Transverse colon (tissue), 4 donors: ENCODE data around the gene PCDHA1. TPM values are rescaled to one million over a fixed set of nuclear protein-coding genes. Genes with fewer than 3 reads are reported as not detected.
"Not testable (repeated sequence)": the region's sequence is repeated elsewhere in the genome, so short reads cannot be mapped to it uniquely, and the experiment has no call there.

ENCODE experiments used
- DNase-seq: peaks from one replicate; pipeline ENCODE4 v3.0.0-alpha.2; 2019
- H3K27ac ChIP-seq, 4 donors: fragments of 200-600 bp; sonication (generic); 2 replicates each; pipeline ENCODE4 v1.5.1; 2016 to 2018; ENCODE audit warnings: inconsistent platforms in 4 of 4
- H3K27me3 ChIP-seq: fragments of 200-600 bp; sonication (generic); 2 replicates; pipeline ENCODE4 v1.5.1; 2017; ENCODE audit warnings: inconsistent platforms
- H3K36me3 ChIP-seq, 4 donors: fragments of 200-600 bp; sonication (generic); 2 replicates each; pipeline ENCODE4 v1.5.1; 2017 to 2019; ENCODE audit warnings: inconsistent platforms in 4 of 4
- H3K4me1 ChIP-seq, 4 donors: fragments of 200-600 bp; sonication (generic); 2 replicates each; pipeline ENCODE4 v1.5.1; 2017 to 2020; ENCODE audit warnings: inconsistent platforms in 4 of 4
- H3K4me3 ChIP-seq, 4 donors: fragments of 200-600 bp; sonication (generic); 1 replicate in 1 of 4; 2 replicates in 3 of 4; pipeline versions ENCODE4 v1.5.1 to v1.6.1; 2017 to 2019; ENCODE audit warnings: inconsistent platforms in 4 of 4
- H3K9me3 ChIP-seq, 2 donors: fragments of 200-600 bp; sonication (generic); 2 replicates each; pipeline ENCODE4 v1.5.1; 2017 to 2019; ENCODE audit warnings: inconsistent platforms in 2 of 2
- CTCF ChIP-seq, 5 experiments: fragments of 200-600 bp in 3 of 5; fragments of 450-650 bp in 2 of 5; sonication (generic) in 3 of 5; IDR thresholded peaks; 1 replicate in 2 of 5; 2 replicates in 3 of 5; pipeline ENCODE4 v1.5.1; 2016 to 2017; ENCODE audit warnings: antibody characterized with exemption in 5 of 5, inconsistent platforms in 3 of 5, mild to moderate bottlenecking in 2 of 5, moderate library complexity in 1 of 5
- EP300 ChIP-seq: sonication (generic); formaldehyde crosslinking; IDR thresholded peaks from one replicate; pipeline ENCODE4 v1.6.1; 2017; ENCODE audit warnings: antibody characterized with exemption, low read depth
- POLR2A ChIP-seq: fragments of 450-650 bp; IDR thresholded peaks from one replicate; pipeline ENCODE4 v1.6.1; 2016; ENCODE audit warnings: antibody characterized with exemption, mild to moderate bottlenecking, moderate library complexity
- POLR2AphosphoS5 ChIP-seq, 3 donors: sonication (generic); formaldehyde crosslinking; IDR thresholded peaks; one replicate each; pipeline ENCODE4 v1.6.1; 2016; ENCODE audit warnings: antibody characterized with exemption in 3 of 3
- WGBS, 2 donors: methylation state at CpG; one replicate each; pipeline ENCODE4 v1.1.5; 2018; ENCODE audit warnings: low coverage in 1 of 2; 5-methylcytosine and 5-hydroxymethylcytosine counted together
- in situ Hi-C, 4 donors: fragments of 200-750 bp; cut with MboI; loops; one replicate each; pipeline versions ENCODE4 v1.15.0 to v1.15.1; 2017; ENCODE audit warnings: low sequenced_read_pairs in 3 of 4, low pct_ligation_motif_present in 1 of 4, low pct_unique_long_range_greater_than_20kb in 1 of 4
- intact Hi-C: fragments of 100-400 bp; cut with DNase I; formaldehyde crosslinking; loops from one replicate; pipeline ENCODE4 v1.15.1; 2023; ENCODE audit warnings: low total_unique reads
- total RNA-seq, 4 donors: library from RNA; depleted of rRNA; stranded (reverse); fragments of >200 nt; gene quantifications; one replicate each; pipeline ENCODE4 v1.1.0, GENCODE V29; 2016

The PCDHA1 gene
- total RNA-seq, 4 donors from 2014 or later: 0.14 TPM; not detected in 3

- in situ Hi-C loops (no loop called here), intact Hi-C loops (no loop called here)
- H3K9me3 ChIP-seq: peaks cover 5 to 38% of the 10 kb centered on the region in 2 donors
- H3K36me3 ChIP-seq: no peaks in the 10 kb centered on the region
- peak within 1 kb of the TSS in 1 of 4 donors; percentile 11 for H3K27ac ChIP-seq
- peaks cover 9% of the 10 kb centered on the region for H3K27me3 ChIP-seq
- TF ChIP-seq POLR2A (no peak), CTCF (IDR thresholded peaks at IDR 0.05) (peak in 1 of 5 experiments; percentile 22), EP300 (no peak)
- H3K4me1 ChIP-seq: no peaks in the 10 kb centered on the region
- no peak for DNase-seq
- WGBS, 2 donors: 35 to 50% methylated on average over 13 to 29 of the region's 29 CpGs
- H3K4me3 ChIP-seq: peak within 1 kb of the TSS in 2 of 4 donors; percentile 17 to 23
Observed at GRCh38 chr5:140800816-140801493, 15.0 kb downstream of the PCDHA1 start, which contains the start of gene PCDHA3. Gene PCDHA3, plus strand, starts transcription at chr5:140801057.

GRCh38 chr5:140801494-140801841, 15.5 kb downstream of the PCDHA1 start:
- peak overlapping the region in 1 of 4 donors; percentile 11 for H3K27ac ChIP-seq
- H3K36me3 ChIP-seq: no peaks in the 10 kb centered on the region
- H3K9me3 ChIP-seq: peaks cover 5 to 33% of the 10 kb centered on the region in 2 donors
- TF ChIP-seq POLR2AphosphoS5 (IDR thresholded peaks at IDR 0.05) (no peak), CTCF (IDR thresholded peaks at IDR 0.05) (no peak)
- H3K27me3 ChIP-seq: peaks cover 8% of the 10 kb centered on the region
- no peaks in the 10 kb centered on the region for H3K4me1 ChIP-seq
- DNase-seq: no peak
- intact Hi-C loops (no loop called here), in situ Hi-C loops (no loop called here)
- H3K4me3 ChIP-seq: peak overlapping the region in 2 of 4 donors; percentile 17 to 23
- WGBS, 2 donors: 53 to 56% methylated on average over 15 to 16 of the region's 16 CpGs

- DNase-seq, H3K4me3 ChIP-seq, H3K27me3 ChIP-seq, H3K4me1 ChIP-seq, H3K27ac ChIP-seq, in situ Hi-C loops, H3K36me3 ChIP-seq, intact Hi-C loops: not testable (repeated sequence)
- peaks cover 5 to 31% of the 10 kb centered on the region in 2 donors for H3K9me3 ChIP-seq
- WGBS, 2 donors: 87% methylated on average over 44 of the region's 45 CpGs; no CpG with 5 or more reads in 1 of the 2 donors
Observed at GRCh38 chr5:140802381-140802780, 16.4 kb downstream of the PCDHA1 start.

- Histone ChIP-seq H3K27me3 (peaks cover 4% of the 10 kb centered on the region), H3K4me1 (no peaks in the 10 kb centered on the region), H3K9me3 (peaks cover 5 to 31% of the 10 kb centered on the region in 2 donors), H3K4me3 (no peak overlapping the region), H3K27ac (no peak overlapping the region), H3K36me3 (no peaks in the 10 kb centered on the region)
- WGBS, 2 donors: 84% methylated on average over 45 of the region's 53 CpGs; no CpG with 5 or more reads in 1 of the 2 donors
- intact Hi-C loops: no loop called here
- no peak for DNase-seq
- in situ Hi-C loops: no loop called here
- TF ChIP-seq EP300: no peak
- no peak for TF ChIP-seq CTCF (IDR thresholded peaks at IDR 0.05)
- TF ChIP-seq POLR2A: no peak
- TF ChIP-seq POLR2AphosphoS5 (IDR thresholded peaks at IDR 0.05): no peak
Observed at GRCh38 chr5:140802781-140803271, 16.9 kb downstream of the PCDHA1 start.
